Measurements from ENCODE around the gene ACP2.

GRCh38 chr11:47249378-47249715 lies 733 bp upstream of the ACP2 start:
- TF ChIP-seq HDGF (IDR thresholded peaks at IDR 0.05; ENCODE audit: borderline replicate concordance) (no peak), SP1 (IDR thresholded peaks at IDR 0.05) (no peak)
